Measurements from ENCODE around the gene CYSTM1. TPM values are rescaled to one million over a fixed set of nuclear protein-coding genes. Genes with fewer than 3 reads are reported as not detected.

CYSTM1 gene
- total and polyA plus RNA-seq, 7 experiments from 2014 or later = 1.6 to 11.1 (median 3.5) TPM

GRCh38 chr5:140251527-140251973 is 76.6 kb downstream of the CYSTM1 start:
- Histone ChIP-seq H3K9me3 (ENCODE audit: control insufficient read depth in 2 of 3, low read length in 3 of 3) (no peaks in the 10 kb centered on the region), H3K4me1 (ENCODE audit: control insufficient read depth in 2 of 2, insufficient read depth in 2 of 2, low read length in 2 of 2) (peaks cover 8 to 20% of the 10 kb centered on the region in 2 donors), H3K27me3 (ENCODE audit: control insufficient read depth in 2 of 2, insufficient read depth in 2 of 2, low read length in 2 of 2) (no peaks in the 10 kb centered on the region), H3K4me3 (ENCODE audit: low read length) (no peak overlapping the region), H3K36me3 (ENCODE audit: control insufficient read depth in 2 of 3, insufficient read depth in 3 of 3, low read length in 3 of 3) (no peaks in the 10 kb centered on the region), H3K27ac (ENCODE audit: low read depth, low read length) (peak overlapping the region; percentile 47)
- CTCF ChIA-PET = interaction anchor here (0.6 to 14.4 kb wide), 3 partner anchors 11 to 98 kb away, joined by 3 to 262 read pairs (median 4); partner anchors contain the start of gene HBEGF
- ATAC-seq = peak; percentile 89
- POLR2A ChIA-PET = no interaction called here
- intact Hi-C loops (cut with micrococcal nuclease) = loop anchor here in 1 of 2 donors (2.0 kb wide), 1 partner anchor 51 kb away; the partner anchor contains the start of gene PFDN1
- H3K36me3 Mint-ChIP-seq = peaks cover 0 to 19% (median 4%) of the 10 kb centered on the region in 5 donors
- H3K27ac Mint-ChIP-seq = peak overlapping the region; percentile 57 to 95 (median 78)
- peaks cover 27 to 54% (median 36%) of the 10 kb centered on the region in 7 donors for H3K4me1 Mint-ChIP-seq
- H3K27me3 Mint-ChIP-seq = no peaks in the 10 kb centered on the region
- H3K9me3 Mint-ChIP-seq = no peaks in the 10 kb centered on the region
- DNase-seq = peak in 8 of 9 donors; percentile 24 to 70 (median 38)
- peak overlapping the region in 8 of 10 donors; percentile 9 to 64 (median 36) for H3K4me3 Mint-ChIP-seq

- Mint-ChIP-seq H3K4me3 (peak overlapping the region in 1 of 10 donors; percentile 45), H3K27ac (peak overlapping the region in 8 of 9 donors; percentile 18 to 93 (median 62)), H3K27me3 (no peaks in the 10 kb centered on the region), H3K9me3 (no peaks in the 10 kb centered on the region), H3K36me3 (peaks cover 4 to 22% (median 8%) of the 10 kb centered on the region in 5 donors), H3K4me1 (peaks cover 31 to 52% (median 41%) of the 10 kb centered on the region in 7 donors)
- CTCF ChIA-PET = no interaction called here
- ATAC-seq (no peak), DNase-seq (no peak)
- intact Hi-C loops (cut with micrococcal nuclease) = no loop called here
- Histone ChIP-seq H3K4me3 (ENCODE audit: low read length) (no peak overlapping the region), H3K36me3 (ENCODE audit: control insufficient read depth in 2 of 3, insufficient read depth in 3 of 3, low read length in 3 of 3) (no peaks in the 10 kb centered on the region), H3K9me3 (ENCODE audit: control insufficient read depth in 2 of 3, low read length in 3 of 3) (no peaks in the 10 kb centered on the region), H3K4me1 (ENCODE audit: control insufficient read depth in 2 of 2, insufficient read depth in 2 of 2, low read length in 2 of 2) (peaks cover 8 to 20% of the 10 kb centered on the region in 2 donors), H3K27ac (ENCODE audit: low read depth, low read length) (no peak overlapping the region), H3K27me3 (ENCODE audit: control insufficient read depth in 2 of 2, insufficient read depth in 2 of 2, low read length in 2 of 2) (no peaks in the 10 kb centered on the region)
- POLR2A ChIA-PET = interaction anchor here (0.7 to 1.2 kb wide), 3 partner anchors 9 to 89 kb away, joined by 3 read pairs; no protein-coding TSS in a partner anchor
These were observed 77.6 kb downstream of the CYSTM1 start for GRCh38 chr5:140252470-140253126.

- Mint-ChIP-seq H3K4me1 (peaks cover 31 to 58% (median 55%) of the 10 kb centered on the region in 7 donors), H3K27me3 (no peaks in the 10 kb centered on the region), H3K36me3 (peaks cover 15 to 32% (median 17%) of the 10 kb centered on the region in 5 donors), H3K9me3 (peaks cover 0 to 3% (median 0%) of the 10 kb centered on the region in 11 donors), H3K4me3 (no peak overlapping the region), H3K27ac (no peak overlapping the region)
- H3K36me3 ChIP-seq (ENCODE audit: control insufficient read depth in 2 of 3, insufficient read depth in 3 of 3, low read length in 3 of 3) = no peaks in the 10 kb centered on the region
- no peak overlapping the region for H3K27ac ChIP-seq (ENCODE audit: low read depth, low read length)
- no peak for DNase-seq
- intact Hi-C loops (cut with micrococcal nuclease) = no loop called here
- H3K27me3 ChIP-seq (ENCODE audit: control insufficient read depth in 2 of 2, insufficient read depth in 2 of 2, low read length in 2 of 2) = no peaks in the 10 kb centered on the region
- ATAC-seq = peak; percentile 64
- H3K4me3 ChIP-seq (ENCODE audit: low read length) = no peak overlapping the region
- ChIA-PET CTCF (no interaction called here), POLR2A (interaction anchor here (1.0 to 1.1 kb wide), 2 partner anchors 13 to 47 kb away, joined by 3 to 4 read pairs; no protein-coding TSS in a partner anchor)
- H3K4me1 ChIP-seq (ENCODE audit: control insufficient read depth in 2 of 2, insufficient read depth in 2 of 2, low read length in 2 of 2) = peaks cover 8 to 28% of the 10 kb centered on the region in 2 donors
- no peaks in the 10 kb centered on the region for H3K9me3 ChIP-seq (ENCODE audit: control insufficient read depth in 2 of 3, low read length in 3 of 3)
These were observed 79.0 kb downstream of the CYSTM1 start for GRCh38 chr5:140253985-140254384.

- no peak overlapping the region for H3K4me3 Mint-ChIP-seq
- H3K4me1 Mint-ChIP-seq = peaks cover 18 to 55% (median 53%) of the 10 kb centered on the region in 7 donors
- no peaks in the 10 kb centered on the region for H3K27me3 ChIP-seq (ENCODE audit: control insufficient read depth in 2 of 2, insufficient read depth in 2 of 2, low read length in 2 of 2)
- H3K27me3 Mint-ChIP-seq = no peaks in the 10 kb centered on the region
- intact Hi-C loops (cut with micrococcal nuclease) = no loop called here
- DNase-seq (no peak), ATAC-seq (no peak)
- ChIA-PET CTCF (interaction anchor here (0.9 to 1.0 kb wide), 2 partner anchors 16 to 90 kb away, joined by 3 to 4 read pairs; no protein-coding TSS in a partner anchor), POLR2A (no interaction called here)
- H3K36me3 ChIP-seq (ENCODE audit: control insufficient read depth in 2 of 3, insufficient read depth in 3 of 3, low read length in 3 of 3) = no peaks in the 10 kb centered on the region
- no peak overlapping the region for H3K27ac Mint-ChIP-seq
- peaks cover 0 to 5% (median 0%) of the 10 kb centered on the region in 11 donors for H3K9me3 Mint-ChIP-seq
- H3K4me3 ChIP-seq (ENCODE audit: low read length) = no peak overlapping the region
- H3K36me3 Mint-ChIP-seq = peaks cover 9 to 33% (median 29%) of the 10 kb centered on the region in 5 donors
- H3K9me3 ChIP-seq (ENCODE audit: control insufficient read depth in 2 of 3, low read length in 3 of 3) = no peaks in the 10 kb centered on the region
- no peak overlapping the region for H3K27ac ChIP-seq (ENCODE audit: low read depth, low read length)
- H3K4me1 ChIP-seq (ENCODE audit: control insufficient read depth in 2 of 2, insufficient read depth in 2 of 2, low read length in 2 of 2) = peaks cover 16 to 34% of the 10 kb centered on the region in 2 donors
These were observed 80.6 kb downstream of the CYSTM1 start for GRCh38 chr5:140255460-140256157.

GRCh38 chr5:140256726-140257125 is 81.7 kb downstream of the CYSTM1 start:
- peaks cover 0 to 5% (median 0%) of the 10 kb centered on the region in 11 donors for H3K9me3 Mint-ChIP-seq
- no peaks in the 10 kb centered on the region for H3K36me3 ChIP-seq (ENCODE audit: control insufficient read depth in 2 of 3, insufficient read depth in 3 of 3, low read length in 3 of 3)
- H3K4me3 ChIP-seq (ENCODE audit: low read length) = no peak overlapping the region
- H3K27ac ChIP-seq (ENCODE audit: low read depth, low read length) = no peak overlapping the region
- no peaks in the 10 kb centered on the region for H3K27me3 ChIP-seq (ENCODE audit: control insufficient read depth in 2 of 2, insufficient read depth in 2 of 2, low read length in 2 of 2)
- H3K9me3 ChIP-seq (ENCODE audit: control insufficient read depth in 2 of 3, low read length in 3 of 3) = no peaks in the 10 kb centered on the region
- H3K27ac Mint-ChIP-seq = no peak overlapping the region
- ATAC-seq = no peak
- peaks cover 18 to 55% (median 51%) of the 10 kb centered on the region in 7 donors for H3K4me1 Mint-ChIP-seq
- DNase-seq = no peak
- H3K36me3 Mint-ChIP-seq = peaks cover 9 to 35% (median 34%) of the 10 kb centered on the region in 5 donors
- ChIA-PET POLR2A (no interaction called here), CTCF (interaction anchor here (2.0 kb wide), 1 partner anchor 12 kb away, joined by 5 read pairs; no protein-coding TSS in a partner anchor)
- H3K4me1 ChIP-seq (ENCODE audit: control insufficient read depth in 2 of 2, insufficient read depth in 2 of 2, low read length in 2 of 2) = peaks cover 12 to 27% of the 10 kb centered on the region in 2 donors
- no peak overlapping the region for H3K4me3 Mint-ChIP-seq
- H3K27me3 Mint-ChIP-seq = no peaks in the 10 kb centered on the region
- intact Hi-C loops (cut with micrococcal nuclease) = no loop called here

GRCh38 chr5:140258016-140258415 is 83.0 kb downstream of the CYSTM1 start:
- H3K4me3 Mint-ChIP-seq = peak overlapping the region in 1 of 10 donors; percentile 52
- intact Hi-C loops (cut with micrococcal nuclease) = no loop called here
- POLR2A ChIA-PET = no interaction called here

More at GRCh38 chr5:140258016-140258415, 83.0 kb downstream of the CYSTM1 start:
- Histone ChIP-seq H3K27ac (ENCODE audit: low read depth, low read length) (no peak overlapping the region), H3K9me3 (ENCODE audit: control insufficient read depth in 2 of 3, low read length in 3 of 3) (no peaks in the 10 kb centered on the region), H3K4me3 (ENCODE audit: low read length) (no peak overlapping the region), H3K4me1 (ENCODE audit: control insufficient read depth in 2 of 2, insufficient read depth in 2 of 2, low read length in 2 of 2) (peaks cover 11 to 17% of the 10 kb centered on the region in 2 donors), H3K36me3 (ENCODE audit: control insufficient read depth in 2 of 3, insufficient read depth in 3 of 3, low read length in 3 of 3) (no peaks in the 10 kb centered on the region), H3K27me3 (ENCODE audit: control insufficient read depth in 2 of 2, insufficient read depth in 2 of 2, low read length in 2 of 2) (no peaks in the 10 kb centered on the region)
- DNase-seq (no peak), ATAC-seq (no peak)
- Mint-ChIP-seq H3K4me1 (peaks cover 8 to 50% (median 39%) of the 10 kb centered on the region in 7 donors), H3K9me3 (peaks cover 0 to 5% (median 0%) of the 10 kb centered on the region in 11 donors), H3K27me3 (no peaks in the 10 kb centered on the region), H3K27ac (peak overlapping the region in 4 of 9 donors; percentile 39 to 82 (median 63)), H3K36me3 (peaks cover 9 to 44% (median 33%) of the 10 kb centered on the region in 5 donors)
- CTCF ChIA-PET = interaction anchor here (2.0 kb wide), 1 partner anchor 13 kb away, joined by 5 read pairs; no protein-coding TSS in a partner anchor

Data from naive thymus-derived CD4-positive, alpha-beta T cell (primary cell).